Vagina (tissue), 2 donors: ENCODE results near the gene WDR35.

Experiments used
- POLR2AphosphoS5 ChIP-seq, 2 donors: sonication (generic); formaldehyde crosslinking; IDR thresholded peaks; one replicate each; pipeline ENCODE4 v1.9.0; 2017; ENCODE audit warnings: antibody characterized with exemption in 2 of 2, mild to moderate bottlenecking in 2 of 2, low read depth in 1 of 2; ENCODE audit not compliant: insufficient read depth in 1 of 2
- TF ChIP-seq, protein P1 (sequence below), 3 experiments: fragments of 450-650 bp in 2 of 3; fragments of 200-600 bp in 1 of 3; sonication (generic) in 1 of 3; IDR thresholded peaks; one replicate each; pipeline ENCODE4 v1.5.1; 2017 to 2019; ENCODE audit warnings: antibody characterized with exemption in 3 of 3, mild to moderate bottlenecking in 2 of 3, moderate library complexity in 2 of 3

DNA sequence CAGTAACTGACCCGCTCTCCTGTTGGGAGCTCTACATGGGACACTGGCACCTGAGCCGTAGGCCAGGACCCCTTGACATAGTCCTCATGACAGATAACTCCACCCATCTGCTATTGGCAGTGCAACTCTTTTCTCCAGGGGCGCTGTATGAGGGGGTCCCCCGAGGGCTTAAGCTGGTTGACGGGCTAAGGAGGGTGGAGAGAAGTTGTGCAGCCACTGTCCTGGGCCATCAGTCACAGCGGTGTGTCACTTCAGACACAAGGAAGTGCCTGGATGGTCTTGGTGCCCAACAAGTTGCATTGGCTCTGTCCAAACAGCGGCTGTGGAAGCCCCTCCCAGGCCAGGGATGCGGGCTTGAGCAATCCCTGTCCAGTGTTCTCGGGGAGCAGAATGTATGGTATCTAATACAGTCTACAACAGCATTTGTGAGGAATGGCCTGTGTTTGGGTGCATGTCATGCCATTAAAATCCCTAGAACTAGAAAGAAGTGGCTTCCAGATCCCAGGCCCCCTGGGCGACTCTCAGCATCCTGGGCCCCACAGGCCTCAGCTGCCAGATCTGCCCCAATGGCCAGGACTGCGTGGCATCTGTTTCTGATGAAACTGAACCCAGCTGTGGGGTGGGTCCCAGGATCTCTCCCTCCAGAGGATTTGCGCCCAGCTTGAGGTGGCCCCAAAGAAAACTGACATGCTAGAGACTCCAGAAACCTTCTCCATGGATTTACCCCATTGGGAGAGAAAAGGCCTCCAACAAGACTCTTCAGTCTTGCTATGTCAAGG, 111.4 kb downstream of the WDR35 start:
- TF ChIP-seq, protein P1, sequence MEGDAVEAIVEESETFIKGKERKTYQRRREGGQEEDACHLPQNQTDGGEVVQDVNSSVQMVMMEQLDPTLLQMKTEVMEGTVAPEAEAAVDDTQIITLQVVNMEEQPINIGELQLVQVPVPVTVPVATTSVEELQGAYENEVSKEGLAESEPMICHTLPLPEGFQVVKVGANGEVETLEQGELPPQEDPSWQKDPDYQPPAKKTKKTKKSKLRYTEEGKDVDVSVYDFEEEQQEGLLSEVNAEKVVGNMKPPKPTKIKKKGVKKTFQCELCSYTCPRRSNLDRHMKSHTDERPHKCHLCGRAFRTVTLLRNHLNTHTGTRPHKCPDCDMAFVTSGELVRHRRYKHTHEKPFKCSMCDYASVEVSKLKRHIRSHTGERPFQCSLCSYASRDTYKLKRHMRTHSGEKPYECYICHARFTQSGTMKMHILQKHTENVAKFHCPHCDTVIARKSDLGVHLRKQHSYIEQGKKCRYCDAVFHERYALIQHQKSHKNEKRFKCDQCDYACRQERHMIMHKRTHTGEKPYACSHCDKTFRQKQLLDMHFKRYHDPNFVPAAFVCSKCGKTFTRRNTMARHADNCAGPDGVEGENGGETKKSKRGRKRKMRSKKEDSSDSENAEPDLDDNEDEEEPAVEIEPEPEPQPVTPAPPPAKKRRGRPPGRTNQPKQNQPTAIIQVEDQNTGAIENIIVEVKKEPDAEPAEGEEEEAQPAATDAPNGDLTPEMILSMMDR (IDR thresholded peaks at IDR 0.05): no peak
- no peak for TF ChIP-seq POLR2AphosphoS5 (IDR thresholded peaks at IDR 0.05; ENCODE audit: insufficient read depth in 1 of 2, low read depth in 1 of 2)
